Sigmoid colon (tissue), 7 donors: Measurements from ENCODE around the gene CADM3. TPM values are rescaled to one million over a fixed set of nuclear protein-coding genes. Genes with fewer than 3 reads are reported as not detected.
A peak's percentile ranks its signal among the peaks of the same experiment; 100 is the strongest.

Experiments
- DNase-seq: peaks from one replicate; pipeline ENCODE4 v3.0.0-alpha.2; 2019
- H3K27ac ChIP-seq, 4 donors: fragments of 200-600 bp; sonication (generic); one replicate each; pipeline ENCODE4 v1.5.1; 2016 to 2019; ENCODE audit warnings: mild to moderate bottlenecking in 1 of 4
- H3K27me3 ChIP-seq, 3 donors: fragments of 200-600 bp; sonication (generic); one replicate each; pipeline ENCODE4 v1.5.1; 2019; ENCODE audit warnings: mild to moderate bottlenecking in 1 of 3
- H3K36me3 ChIP-seq, 4 donors: fragments of 200-600 bp; sonication (generic); one replicate each; pipeline ENCODE4 v1.5.1; 2016 to 2019
- H3K4me1 ChIP-seq, 4 donors: fragments of 200-600 bp; sonication (generic); one replicate each; pipeline ENCODE4 v1.5.1; 2017 to 2019
- H3K4me3 ChIP-seq, 4 donors: fragments of 200-600 bp; sonication (generic); one replicate each; pipeline ENCODE4 v1.5.1; 2017 to 2019; ENCODE audit warnings: mild to moderate bottlenecking in 2 of 4, moderate library complexity in 1 of 4
- H3K9me3 ChIP-seq, 4 donors: fragments of 200-600 bp in 3 of 4; sonication (generic) in 3 of 4; one replicate each; pipeline versions ENCODE4 v1.5.1 to v1.6.1; 2013 to 2019
- CTCF ChIP-seq, 4 experiments: fragments of 450-650 bp in 3 of 4; fragments of 200-600 bp in 1 of 4; IDR thresholded peaks; one replicate each; pipeline ENCODE4 v1.5.1; 2016 to 2019; ENCODE audit warnings: antibody characterized with exemption in 4 of 4, mild to moderate bottlenecking in 3 of 4, moderate library complexity in 2 of 4
- EP300 ChIP-seq, 4 donors: sonication (generic); formaldehyde crosslinking; IDR thresholded peaks; one replicate each; pipeline ENCODE4 v1.6.1; 2017; ENCODE audit warnings: antibody characterized with exemption in 4 of 4
- POLR2A ChIP-seq, 2 donors: fragments of 450-650 bp; IDR thresholded peaks; one replicate each; pipeline ENCODE4 v1.6.1; 2016; ENCODE audit warnings: antibody characterized with exemption in 2 of 2, mild to moderate bottlenecking in 2 of 2, moderate library complexity in 2 of 2
- POLR2AphosphoS5 ChIP-seq, 4 donors: sonication (generic); formaldehyde crosslinking; IDR thresholded peaks; one replicate each; pipeline ENCODE4 v1.6.1; 2017; ENCODE audit warnings: antibody characterized with exemption in 4 of 4
- WGBS, 2 donors: extraction: QIAGEN DNeasy Blood & Tissue Kit; methylation state at CpG; one replicate each; pipeline ENCODE4 v1.1.7; 2013; 5-methylcytosine and 5-hydroxymethylcytosine counted together
- intact Hi-C: fragments of 100-400 bp; cut with DNase I; formaldehyde crosslinking; loops from one replicate; pipeline ENCODE4 v1.15.1; 2023
- polyA plus RNA-seq, 3 donors: library from polyadenylated mRNA; stranded (reverse); fragments of 200-250 nt; gene quantifications; one replicate each; pipeline ENCODE4 v1.2.3, GENCODE V29; 2013
- total RNA-seq, 4 donors: library from RNA; depleted of rRNA; stranded (reverse); fragments of >200 nt; gene quantifications; one replicate each; pipeline ENCODE4 v1.1.0, GENCODE V29; 2016
- donor health status: healthy with polysubstance abuse.
- donor health status: Bipolar disorder and iron deficiency.
- donor health status: healthy.

CADM3 gene
- total RNA-seq (10 to 100 TPM in 3 of 4 donors, 1 to 10 TPM in 1; 8.7 to 21.0 (median 13.1) TPM), polyA plus RNA-seq (10 to 100 TPM in 1 of 3 donors, 1 to 10 TPM in 1, under 1 TPM in 1; 0.46 to 11.5 (median 7.2) TPM)

- intact Hi-C loops: no loop called here
- Histone ChIP-seq H3K9me3 (no peaks in the 10 kb centered on the region), H3K4me1 (peaks cover 0 to 28% (median 16%) of the 10 kb centered on the region in 4 donors), H3K27me3 (peaks cover 20 to 55% (median 29%) of the 10 kb centered on the region in 3 donors), H3K4me3 (peak within 1 kb of the TSS; percentile 24 to 47 (median 40)), H3K27ac (peak within 1 kb of the TSS in 3 of 4 donors; percentile 26 to 57 (median 36)), H3K36me3 (no peaks in the 10 kb centered on the region)
- peak; percentile 64 for DNase-seq
- no peak for TF ChIP-seq EP300 (IDR thresholded peaks at IDR 0.05)
- no peak for TF ChIP-seq POLR2A (IDR thresholded peaks at IDR 0.05)
- TF ChIP-seq POLR2AphosphoS5 (IDR thresholded peaks at IDR 0.05): no peak
- TF ChIP-seq CTCF (IDR thresholded peaks at IDR 0.05): no peak
- WGBS, 2 donors: 5 to 11% methylated on average over 29 of the region's 29 CpGs
Measured at GRCh38 chr1:159171254-159171687, at the start of gene CADM3. TSS of gene CADM3 (plus strand) at chr1:159171615. CDS start at chr1:159171766, 151 bp downstream.

DNA sequence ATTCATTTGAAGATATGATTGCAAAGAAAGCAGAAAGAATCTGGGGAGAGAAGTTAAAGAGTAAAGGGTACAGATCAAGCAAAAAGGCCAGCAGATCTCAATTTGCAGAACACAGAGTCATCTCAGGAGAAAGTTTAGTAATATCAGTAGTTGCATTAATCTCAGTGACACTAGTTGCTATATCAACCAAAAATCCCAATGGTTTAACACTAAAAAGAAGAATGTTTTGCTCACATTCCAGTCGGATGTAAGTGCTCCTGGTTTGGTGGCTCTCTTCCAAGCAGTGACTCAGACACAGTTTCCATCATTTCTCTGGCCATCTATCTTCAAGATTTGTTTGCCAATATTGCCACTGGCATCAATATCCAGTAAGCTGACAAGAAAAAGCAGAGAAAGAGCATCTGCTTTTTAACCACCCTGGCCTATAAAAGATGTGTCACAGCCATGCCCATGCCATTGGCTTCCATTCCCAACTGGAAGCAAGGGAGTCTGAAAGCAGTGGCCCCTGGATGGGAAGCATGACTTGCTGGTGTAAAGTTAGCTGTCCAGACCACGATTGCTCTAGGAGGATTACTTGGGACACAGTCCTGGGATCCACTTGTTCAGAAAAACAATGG lies 49.3 kb upstream of the CADM3 start:
- TF ChIP-seq EP300 (IDR thresholded peaks at IDR 0.05): no peak
- Histone ChIP-seq H3K27ac (no peak overlapping the region), H3K27me3 (peaks cover 0 to 8% (median 0%) of the 10 kb centered on the region in 3 donors), H3K4me1 (no peaks in the 10 kb centered on the region), H3K4me3 (no peak overlapping the region), H3K36me3 (no peaks in the 10 kb centered on the region), H3K9me3 (no peaks in the 10 kb centered on the region)
- WGBS, 2 donors: 41 to 71% methylated on average over 2 of the region's 2 CpGs
- DNase-seq: no peak
- intact Hi-C loops: no loop called here

DNA sequence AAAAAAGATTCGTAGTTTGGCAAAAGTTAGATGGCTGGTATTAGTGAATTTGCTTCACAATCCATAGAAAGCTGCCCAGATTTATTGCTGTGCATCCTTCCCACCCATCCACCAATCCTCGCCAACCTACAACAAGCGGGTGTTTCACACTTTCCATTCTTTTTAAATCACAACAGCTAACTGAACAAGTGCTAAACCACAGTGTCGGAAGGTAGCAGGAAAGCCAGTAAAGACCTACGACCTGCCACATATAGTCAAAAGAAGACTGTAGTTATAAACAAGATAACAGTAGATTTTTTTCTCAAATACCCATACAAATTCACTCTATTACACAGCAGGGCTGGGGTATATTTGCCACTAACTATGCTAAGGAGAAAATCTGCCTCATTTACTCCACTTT lies 47.8 kb upstream of the CADM3 start:
- 77 to 87% methylated on average over 5 of the region's 5 CpGs for WGBS, 2 donors

GRCh38 chr1:159132271-159132881 lies 39.0 kb upstream of the CADM3 start:
- Histone ChIP-seq H3K36me3 (no peaks in the 10 kb centered on the region), H3K27ac (no peak overlapping the region), H3K27me3 (no peaks in the 10 kb centered on the region), H3K4me1 (no peaks in the 10 kb centered on the region), H3K9me3 (no peaks in the 10 kb centered on the region), H3K4me3 (no peak overlapping the region)
- TF ChIP-seq EP300 (IDR thresholded peaks at IDR 0.05) (no peak), CTCF (IDR thresholded peaks at IDR 0.05) (peak; percentile 20 to 65 (median 38))
- DNase-seq: peak; percentile 66
- intact Hi-C loops: loop anchor here (1.0 kb wide), 1 partner anchor 82 kb away; no protein-coding TSS in a partner anchor
- WGBS, 2 donors: 52 to 56% methylated on average over 12 of the region's 12 CpGs

More for the DNA sequence above, 47.8 kb upstream of the CADM3 start:
- H3K27ac ChIP-seq: no peak overlapping the region
- H3K36me3 ChIP-seq: no peaks in the 10 kb centered on the region
- no peaks in the 10 kb centered on the region for H3K9me3 ChIP-seq
- no peak for DNase-seq
- H3K4me3 ChIP-seq: no peak overlapping the region
- intact Hi-C loops: no loop called here
- peaks cover 0 to 8% (median 0%) of the 10 kb centered on the region in 3 donors for H3K27me3 ChIP-seq
- TF ChIP-seq POLR2AphosphoS5 (IDR thresholded peaks at IDR 0.05) (no peak), POLR2A (IDR thresholded peaks at IDR 0.05) (no peak), CTCF (IDR thresholded peaks at IDR 0.05) (no peak), EP300 (IDR thresholded peaks at IDR 0.05) (no peak)
- H3K4me1 ChIP-seq: no peaks in the 10 kb centered on the region

GRCh38 chr1:159140474-159140873 lies 30.9 kb upstream of the CADM3 start:
- intact Hi-C loops: no loop called here
- peaks cover 0 to 26% (median 16%) of the 10 kb centered on the region in 3 donors for H3K27me3 ChIP-seq
- 67% methylated on average over 7 of the region's 7 CpGs for WGBS, 2 donors

More at GRCh38 chr1:159140474-159140873, 30.9 kb upstream of the CADM3 start:
- no peaks in the 10 kb centered on the region for H3K36me3 ChIP-seq
- H3K4me3 ChIP-seq: no peak overlapping the region
- TF ChIP-seq POLR2AphosphoS5 (IDR thresholded peaks at IDR 0.05): no peak
- TF ChIP-seq POLR2A (IDR thresholded peaks at IDR 0.05): no peak
- TF ChIP-seq EP300 (IDR thresholded peaks at IDR 0.05): no peak
- no peak for TF ChIP-seq CTCF (IDR thresholded peaks at IDR 0.05)
- no peak for DNase-seq
- H3K27ac ChIP-seq: no peak overlapping the region
- H3K4me1 ChIP-seq: no peaks in the 10 kb centered on the region
- H3K9me3 ChIP-seq: no peaks in the 10 kb centered on the region
